GM19438 (cell line): ENCODE measurements around the gene TM2D3.

Source experiments
- ATAC-seq: cut with Tn5 transposase; IDR thresholded peaks from one replicate; pipeline ENCODE4 v1.9.1; 2021; ENCODE audit warnings: low read depth; ENCODE audit not compliant: unreplicated experiment

TM2D3 gene

DNA sequence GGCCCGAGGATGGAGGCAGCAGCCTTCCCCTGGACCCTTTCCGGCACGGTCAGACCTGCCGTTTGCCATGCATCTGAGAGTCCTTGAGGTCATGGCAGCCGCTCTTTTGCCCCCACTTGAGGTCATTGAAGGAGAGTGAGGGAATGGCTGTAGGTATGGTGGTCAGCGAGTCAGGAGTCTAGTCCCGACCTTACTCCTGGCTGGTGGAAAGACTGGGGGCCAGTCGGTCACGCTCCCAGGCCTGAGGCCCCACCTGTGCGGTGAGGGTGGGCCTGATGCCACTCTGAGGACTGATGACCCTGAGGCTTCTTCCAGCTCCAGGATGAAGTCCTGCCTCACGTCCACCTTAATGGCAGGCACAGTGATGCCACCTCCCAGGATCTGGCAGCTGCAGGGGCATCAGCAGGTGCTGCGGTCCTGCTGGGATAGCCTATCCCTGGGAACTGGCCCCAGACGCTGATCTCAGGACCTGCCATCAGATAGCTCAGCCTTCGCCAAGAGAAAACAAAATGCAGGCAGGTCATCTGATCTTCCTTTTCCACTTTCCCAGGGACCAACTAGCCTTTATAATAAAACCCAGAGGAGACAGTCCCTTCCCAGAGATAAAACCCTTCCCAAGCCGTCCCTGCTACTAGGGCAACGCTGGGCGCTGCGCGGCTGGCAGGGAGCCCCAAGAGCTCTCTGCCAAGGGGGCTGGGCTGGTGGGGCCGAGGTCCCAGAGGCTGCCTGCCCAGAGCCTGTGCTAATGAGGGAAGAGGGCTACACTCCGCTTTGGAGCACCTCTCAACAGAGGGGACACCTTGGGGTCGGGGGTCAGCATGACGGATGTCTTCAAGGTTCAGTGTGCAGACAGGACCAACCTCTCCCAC is 42.2 kb downstream of the TM2D3 start:
- no peak for ATAC-seq

DNA sequence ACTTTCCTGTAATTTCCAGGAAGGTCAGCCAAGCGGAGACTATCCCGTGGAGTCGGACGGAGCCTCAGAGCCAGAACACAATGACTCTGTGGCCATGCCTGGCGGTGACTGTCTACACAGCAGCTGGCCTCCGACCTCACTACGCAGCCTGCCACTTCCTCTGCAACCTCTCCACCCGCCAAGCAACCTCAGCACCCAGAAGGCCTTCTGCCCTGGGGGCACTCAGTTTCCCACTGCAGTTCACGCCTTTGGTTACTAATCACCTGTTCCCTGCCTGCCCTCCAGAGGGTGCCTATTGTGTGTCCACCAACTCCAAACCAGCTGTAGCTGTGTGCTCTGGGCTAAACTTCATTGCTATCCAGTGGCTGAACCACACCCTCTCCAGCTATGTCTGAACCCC is 44.0 kb downstream of the TM2D3 start:
- no peak for ATAC-seq

DNA sequence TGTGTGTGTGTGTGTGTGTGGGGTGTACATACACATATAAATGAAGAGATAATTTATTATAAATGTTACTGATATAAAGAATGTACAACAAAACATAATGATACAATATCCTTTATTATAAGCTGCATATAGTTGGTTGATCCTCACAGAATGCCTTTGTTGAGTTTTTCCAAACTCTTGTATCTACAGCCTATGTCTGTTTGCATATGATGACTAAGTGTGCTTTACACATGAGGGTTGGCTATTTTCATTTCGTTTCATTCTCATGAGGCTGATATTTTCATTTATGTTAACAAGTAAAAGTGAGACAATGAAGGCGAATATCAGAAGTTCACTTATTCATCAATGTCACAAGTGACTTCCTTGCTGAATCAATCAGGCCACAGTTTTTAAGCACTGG is 45.1 kb downstream of the TM2D3 start:
- ATAC-seq: no peak

DNA sequence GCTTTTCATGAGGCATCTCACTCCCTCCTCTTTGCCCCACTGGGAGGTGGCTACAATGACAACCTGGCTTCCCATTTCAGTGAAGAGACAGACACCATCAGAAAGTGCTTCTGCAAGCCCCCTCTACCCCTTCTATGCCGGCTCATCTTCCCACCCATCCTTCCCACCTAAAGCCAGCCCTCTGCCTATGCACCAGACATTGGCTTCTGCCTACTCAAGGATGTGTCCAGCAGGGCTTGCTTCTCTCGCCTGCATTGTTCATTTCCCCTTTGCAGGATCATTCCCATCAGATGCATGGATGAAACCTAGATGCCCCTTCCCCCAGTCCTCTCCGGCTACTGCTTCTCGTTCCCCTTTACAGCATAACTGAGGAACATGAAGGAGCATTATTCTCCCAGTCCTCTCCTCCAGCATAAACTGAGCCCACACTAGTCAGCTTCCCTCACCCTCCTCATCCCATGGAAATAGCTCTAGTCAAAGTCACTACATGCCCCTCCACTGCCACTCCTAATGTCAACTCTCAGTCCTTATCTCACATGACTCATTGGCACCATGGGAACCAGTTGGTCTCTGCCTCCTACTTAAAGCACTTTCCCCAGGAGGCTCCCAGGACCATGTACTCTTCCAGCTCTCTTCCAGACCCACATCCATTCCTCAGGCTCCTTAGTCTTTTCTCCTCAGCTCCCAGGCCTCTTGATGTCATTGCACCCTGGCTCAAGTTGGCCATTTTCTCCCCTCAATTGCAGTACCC is 47.9 kb downstream of the TM2D3 start:
- ATAC-seq: no peak

GRCh38 chr15:101602801-101603200 is 49.4 kb downstream of the TM2D3 start:
- ATAC-seq: no peak

GRCh38 chr15:101600035-101600434 is 52.1 kb downstream of the TM2D3 start:
- ATAC-seq: no peak

- no peak for ATAC-seq
Observed at GRCh38 chr15:101599091-101599490, 53.1 kb downstream of the TM2D3 start.

- ATAC-seq: no peak
Observed at GRCh38 chr15:101597360-101597928, 54.7 kb downstream of the TM2D3 start.

GRCh38 chr15:101596633-101597032 is 55.5 kb downstream of the TM2D3 start:
- no peak for ATAC-seq
